MM.1S (cell line): Measurements from ENCODE around the gene UFD1.

Source experiments
- EZH2 ChIP-seq: fragments of 300-600 bp; sonication (generic); optimal IDR thresholded peaks from 2 replicates; pipeline ENCODE3; 2017; ENCODE audit warnings: low read depth, mild to moderate bottlenecking, antibody characterized with exemption, low read length, mixed read lengths
- TF ChIP-seq, protein P1 (sequence below): fragments of 300-600 bp; sonication (generic); IDR thresholded peaks from 2 replicates; pipeline ENCODE4 v1.5.1; 2016; ENCODE audit warnings: antibody characterized with exemption, low read length, mixed read lengths

DNA sequence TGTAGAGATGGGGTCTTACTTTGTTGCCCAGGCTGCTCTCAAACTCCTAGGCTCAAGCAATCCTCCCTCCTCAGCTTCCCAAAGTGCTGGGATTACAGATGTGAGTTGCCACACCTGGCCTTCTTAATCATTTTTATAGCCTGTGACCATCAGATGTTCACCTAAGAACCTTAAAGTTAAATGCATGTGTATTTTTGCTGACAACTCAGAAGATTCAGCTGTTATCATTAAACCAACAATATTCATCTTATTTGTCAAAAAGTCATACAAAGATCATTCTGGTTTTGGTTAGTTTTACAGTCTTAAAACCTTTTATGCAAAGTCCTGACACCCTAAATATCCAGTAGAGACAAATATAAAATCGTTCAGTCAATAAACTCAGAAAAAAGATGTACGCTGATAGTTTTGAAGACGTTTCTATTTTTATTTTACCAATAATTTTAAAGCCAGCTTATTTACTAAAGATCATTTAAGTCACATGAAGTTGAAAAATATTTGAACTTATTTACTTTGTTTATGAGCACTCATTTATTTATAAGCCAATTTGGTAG lies 23.0 kb upstream of the UFD1 start:
- TF ChIP-seq, protein P1, sequence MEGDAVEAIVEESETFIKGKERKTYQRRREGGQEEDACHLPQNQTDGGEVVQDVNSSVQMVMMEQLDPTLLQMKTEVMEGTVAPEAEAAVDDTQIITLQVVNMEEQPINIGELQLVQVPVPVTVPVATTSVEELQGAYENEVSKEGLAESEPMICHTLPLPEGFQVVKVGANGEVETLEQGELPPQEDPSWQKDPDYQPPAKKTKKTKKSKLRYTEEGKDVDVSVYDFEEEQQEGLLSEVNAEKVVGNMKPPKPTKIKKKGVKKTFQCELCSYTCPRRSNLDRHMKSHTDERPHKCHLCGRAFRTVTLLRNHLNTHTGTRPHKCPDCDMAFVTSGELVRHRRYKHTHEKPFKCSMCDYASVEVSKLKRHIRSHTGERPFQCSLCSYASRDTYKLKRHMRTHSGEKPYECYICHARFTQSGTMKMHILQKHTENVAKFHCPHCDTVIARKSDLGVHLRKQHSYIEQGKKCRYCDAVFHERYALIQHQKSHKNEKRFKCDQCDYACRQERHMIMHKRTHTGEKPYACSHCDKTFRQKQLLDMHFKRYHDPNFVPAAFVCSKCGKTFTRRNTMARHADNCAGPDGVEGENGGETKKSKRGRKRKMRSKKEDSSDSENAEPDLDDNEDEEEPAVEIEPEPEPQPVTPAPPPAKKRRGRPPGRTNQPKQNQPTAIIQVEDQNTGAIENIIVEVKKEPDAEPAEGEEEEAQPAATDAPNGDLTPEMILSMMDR, result no peak
- no peak for TF ChIP-seq EZH2
